Spleen (tissue), 7 donors: Measurements from ENCODE around the gene BLOC1S4.
A peak's percentile ranks its signal among the peaks of the same experiment; 100 is the strongest.

Experiments
- CTCF ChIP-seq, 11 experiments: fragments of 200-600 bp in 7 of 11; fragments of 450-650 bp in 4 of 11; sonication (generic) in 4 of 11; IDR thresholded peaks in 8 of 11; conservative IDR thresholded peaks in 3 of 11; 1 replicate in 7 of 11; 2 replicates in 4 of 11; pipeline versions ENCODE4 v1.4.0 to v1.8.0; 2016 to 2021; ENCODE audit warnings: antibody characterized with exemption in 11 of 11, inconsistent platforms in 4 of 11, mild to moderate bottlenecking in 1 of 11
- POLR2A ChIP-seq, 3 donors: fragments of 450-650 bp; IDR thresholded peaks; one replicate each; pipeline ENCODE4 v1.5.1; 2017; ENCODE audit warnings: antibody characterized with exemption in 3 of 3, mild to moderate bottlenecking in 1 of 3
- POLR2AphosphoS5 ChIP-seq, 3 donors: sonication (generic); formaldehyde crosslinking; IDR thresholded peaks; one replicate each; pipeline ENCODE4 v1.5.1; 2017; ENCODE audit warnings: antibody characterized with exemption in 3 of 3
- donor health status: DM: no; HTN: no; CAD: no; lungs with moderate emphysema.
- donor health status: DM: no; HTN: no; CAD: no.
- donor health status: DM: no; HTN: no; CAD: no.

DNA sequence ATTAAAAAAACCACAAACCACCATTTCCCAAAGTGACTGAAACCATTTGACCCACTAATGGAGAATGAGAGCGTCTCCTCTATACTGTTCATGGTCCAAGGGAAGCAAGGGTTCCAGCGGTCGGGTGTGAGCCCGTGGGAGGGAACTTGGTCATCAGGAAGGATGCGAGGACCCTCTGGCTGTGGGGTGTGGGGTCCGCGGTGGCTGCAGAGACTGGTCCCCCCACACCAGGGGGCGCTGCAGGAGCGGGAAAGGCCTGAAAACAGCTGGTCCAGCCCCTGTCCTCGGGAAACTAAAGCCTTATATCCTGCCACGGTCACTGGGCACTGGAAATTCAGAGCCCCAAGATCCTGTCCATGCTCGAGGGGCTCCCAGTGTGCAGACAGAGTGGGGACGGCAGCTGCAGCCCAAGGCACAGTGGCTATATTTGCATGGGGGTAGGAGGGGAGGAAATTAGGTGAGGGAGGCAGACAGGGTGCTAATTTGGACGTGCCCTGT lies 4.3 kb downstream of the BLOC1S4 start:
- TF ChIP-seq CTCF (IDR thresholded peaks at IDR 0.05 in 8 of 11, conservative IDR thresholded peaks at IDR 0.05 in 3 of 11) (peak; percentile 72 to 97 (median 91)), POLR2A (IDR thresholded peaks at IDR 0.05) (no peak), POLR2AphosphoS5 (IDR thresholded peaks at IDR 0.05) (peak; percentile 19 to 63 (median 54))
